HG03439 (cell line): ENCODE results near the gene DOCK7.

ENCODE experiments used
- ATAC-seq: cut with Tn5 transposase; IDR thresholded peaks from one replicate; pipeline ENCODE4 v1.9.1; 2021; ENCODE audit warnings: mild to moderate bottlenecking, moderate library complexity; ENCODE audit not compliant: unreplicated experiment

Gene DOCK7

DNA sequence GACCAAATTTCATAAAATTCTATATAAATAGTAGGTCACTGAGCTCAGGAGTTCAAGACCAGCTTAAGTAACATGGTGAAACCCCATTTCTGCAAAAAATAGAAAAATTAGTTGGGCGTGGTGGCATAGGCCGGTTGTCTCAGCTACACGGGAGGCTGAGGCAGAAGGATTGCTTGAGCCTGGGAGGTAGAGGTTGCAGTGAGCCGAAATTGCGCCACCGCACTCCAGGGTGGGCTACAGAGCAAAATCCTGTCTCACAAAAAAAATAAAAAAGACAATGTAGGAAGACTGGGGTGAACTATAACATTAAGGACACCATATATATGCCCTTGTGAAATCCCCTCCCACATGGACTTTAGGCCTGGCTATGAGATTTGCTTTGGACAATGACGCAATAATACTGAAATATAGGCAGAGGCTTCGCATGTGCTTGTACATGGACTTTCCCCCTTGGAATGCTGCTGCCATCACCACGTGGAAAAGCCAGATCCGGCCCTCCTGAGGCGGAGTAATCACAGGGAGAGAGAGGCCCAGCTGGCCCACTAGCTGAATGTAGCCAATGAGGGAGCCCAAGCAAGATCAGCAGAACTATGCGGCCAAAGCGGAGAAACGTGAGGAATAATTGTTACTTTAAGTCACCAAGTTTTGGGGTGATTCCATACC is 264.5 kb downstream of the DOCK7 start:
- no peak for ATAC-seq

DNA sequence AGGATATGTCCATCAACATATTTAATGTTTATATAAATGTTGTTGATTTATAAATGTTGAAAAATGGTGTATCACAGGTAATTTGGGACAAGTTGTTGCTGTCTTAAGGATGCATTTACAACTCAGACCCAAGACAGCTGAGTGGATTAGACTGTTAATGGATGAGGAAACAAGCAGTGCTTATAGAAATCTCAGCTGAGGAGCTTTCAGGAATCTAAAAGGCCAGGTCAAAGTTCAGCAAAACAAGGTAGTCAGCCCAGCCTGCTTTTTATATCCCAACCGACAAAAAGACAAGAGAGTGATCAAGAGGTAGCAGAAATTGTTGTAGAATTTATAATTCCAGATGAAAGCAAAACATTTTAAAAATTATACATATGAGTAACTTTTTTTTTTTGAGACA is 268.0 kb downstream of the DOCK7 start:
- ATAC-seq, result no peak

- no peak for ATAC-seq
Observed at GRCh38 chr1:62417351-62417999, 270.7 kb downstream of the DOCK7 start.

DNA sequence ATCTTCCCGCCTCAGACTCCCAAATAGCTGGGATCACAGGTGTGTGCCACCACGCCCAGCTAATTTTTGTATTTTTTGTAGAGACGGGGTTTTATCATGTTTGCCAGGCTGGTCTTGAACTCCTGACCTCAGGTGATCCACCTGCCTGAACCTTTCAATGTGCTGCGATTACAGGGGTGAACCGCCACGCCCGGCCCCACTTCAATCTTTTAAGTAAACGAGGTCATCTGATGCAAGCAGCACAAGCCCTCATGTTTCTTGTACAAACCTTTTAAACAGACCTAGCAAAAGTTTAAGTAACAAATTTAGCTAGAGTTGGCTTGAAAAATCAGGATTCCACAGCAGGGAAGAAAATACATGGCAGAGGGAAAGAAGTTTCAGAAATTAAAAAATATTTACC is 272.5 kb downstream of the DOCK7 start:
- no peak for ATAC-seq

- no peak for ATAC-seq
Observed at GRCh38 chr1:62407398-62408009, 280.7 kb downstream of the DOCK7 start.

GRCh38 chr1:62406576-62406975 is 281.6 kb downstream of the DOCK7 start:
- ATAC-seq, result no peak

GRCh38 chr1:62405247-62405646 is 282.9 kb downstream of the DOCK7 start:
- ATAC-seq, result no peak
